ENCODE results near the gene ERC2.
A peak's percentile ranks its signal among the peaks of the same experiment; 100 is the strongest.

Gene ERC2

GRCh38 chr3:55702822-55703221 is 765.4 kb downstream of the ERC2 start:
- no peak overlapping the region for H3K4me3 ChIP-seq (ENCODE audit: low read depth, low read length)
- no peak for TF ChIP-seq CTCF (IDR thresholded peaks at IDR 0.05; ENCODE audit: control insufficient read depth, extremely low read depth, insufficient read depth)
- DNase-seq (ENCODE audit: low read depth), result no peak

GRCh38 chr3:55701997-55702396 is 766.3 kb downstream of the ERC2 start:
- peak; percentile 15 for DNase-seq (ENCODE audit: low read depth)
- H3K4me3 ChIP-seq (ENCODE audit: low read depth, low read length), result no peak overlapping the region
- no peak for TF ChIP-seq CTCF (IDR thresholded peaks at IDR 0.05; ENCODE audit: control insufficient read depth, extremely low read depth, insufficient read depth)

GRCh38 chr3:55698831-55699230 is 769.4 kb downstream of the ERC2 start:
- no peak for DNase-seq (ENCODE audit: low read depth)
- no peak overlapping the region for H3K4me3 ChIP-seq (ENCODE audit: low read depth, low read length)
- no peak for TF ChIP-seq CTCF (IDR thresholded peaks at IDR 0.05; ENCODE audit: control insufficient read depth, extremely low read depth, insufficient read depth)

GRCh38 chr3:55697177-55697865 is 770.9 kb downstream of the ERC2 start:
- no peak for DNase-seq (ENCODE audit: low read depth)

GRCh38 chr3:55692957-55693558 is 775.2 kb downstream of the ERC2 start:
- no peak for TF ChIP-seq CTCF (IDR thresholded peaks at IDR 0.05; ENCODE audit: control insufficient read depth, extremely low read depth, insufficient read depth)
- no peak overlapping the region for H3K4me3 ChIP-seq (ENCODE audit: low read depth, low read length)
- no peak for DNase-seq (ENCODE audit: low read depth)

More at GRCh38 chr3:55697177-55697865, 770.9 kb downstream of the ERC2 start:
- no peak overlapping the region for H3K4me3 ChIP-seq (ENCODE audit: low read depth, low read length)
- no peak for TF ChIP-seq CTCF (IDR thresholded peaks at IDR 0.05; ENCODE audit: control insufficient read depth, extremely low read depth, insufficient read depth)

- H3K4me3 ChIP-seq (ENCODE audit: low read depth, low read length), result no peak overlapping the region
- no peak for DNase-seq (ENCODE audit: low read depth)
- TF ChIP-seq CTCF (IDR thresholded peaks at IDR 0.05; ENCODE audit: control insufficient read depth, extremely low read depth, insufficient read depth), result no peak
These were observed 775.8 kb downstream of the ERC2 start for GRCh38 chr3:55692295-55692956.

Data from LNCaP clone FGC (cell line).